Activated CD4-positive, alpha-beta T cell treated with anti-CD3 and anti-CD28 coated beads, Interleukin-2, amount 10 ng/mL, durations not matched to agents 7 days and 5 days (primary cell): ENCODE measurements around the gene NELFB. TPM values are rescaled to one million over a fixed set of nuclear protein-coding genes. Genes with fewer than 3 reads are reported as not detected.

ENCODE experiments used
- CTCF ChIA-PET: fragments of 350-600 bp; sonication (Branson Sonifier 250); formaldehyde crosslinking; loops from one replicate; lab custom pipeline; 2021; ENCODE audit warnings: antibody characterized with exemption; lab: Charles Lee
- POLR2A ChIA-PET: fragments of 350-600 bp; sonication (Branson Sonifier 250); formaldehyde crosslinking; loops from one replicate; lab custom pipeline; 2021; ENCODE audit warnings: antibody characterized with exemption; lab: Charles Lee
- DNase-seq: peaks from one replicate; pipeline ENCODE4 v3.0.0-alpha.2; 2020
- H3K27ac Mint-ChIP-seq: one replicate; pipeline ENCODE4 v1.8.0; 2021; ENCODE audit warnings: mild to moderate bottlenecking, moderate library complexity, mixed read lengths
- H3K27me3 Mint-ChIP-seq: one replicate; pipeline ENCODE4 v1.8.0; 2021; ENCODE audit warnings: mixed read lengths
- H3K36me3 Mint-ChIP-seq: one replicate; pipeline ENCODE4 v1.8.0; 2021; ENCODE audit warnings: low read depth, mixed read lengths
- H3K4me1 Mint-ChIP-seq: one replicate; pipeline ENCODE4 v1.8.0; 2021; ENCODE audit warnings: mixed read lengths
- H3K4me3 Mint-ChIP-seq: one replicate; pipeline ENCODE4 v1.8.0; 2021; ENCODE audit warnings: mild to moderate bottlenecking, moderate library complexity, mixed read lengths
- H3K9me3 Mint-ChIP-seq: one replicate; pipeline ENCODE4 v1.8.0; 2021; ENCODE audit warnings: mixed read lengths
- total RNA-seq, 2 experiments: library from RNA; stranded (reverse); gene quantifications; one replicate each; pipeline ENCODE4 v1.2.3, GENCODE V29; 2021

NELFB gene
- total RNA-seq, 2 experiments from 2014 or later, result 54.1 to 66.6 TPM

- POLR2A ChIA-PET, result no interaction called here
- no peaks in the 10 kb centered on the region for H3K36me3 Mint-ChIP-seq
- CTCF ChIA-PET, result no interaction called here
- H3K27ac Mint-ChIP-seq, result no peak overlapping the region
- H3K9me3 Mint-ChIP-seq, result no peaks in the 10 kb centered on the region
- DNase-seq, result no peak
- H3K27me3 Mint-ChIP-seq, result no peaks in the 10 kb centered on the region
- no peak overlapping the region for H3K4me3 Mint-ChIP-seq
- H3K4me1 Mint-ChIP-seq, result peaks cover 2% of the 10 kb centered on the region
These were observed 56.3 kb downstream of the NELFB start for GRCh38 chr9:137311171-137311985.

- Mint-ChIP-seq H3K4me1 (no peaks in the 10 kb centered on the region), H3K27ac (no peak overlapping the region), H3K36me3 (no peaks in the 10 kb centered on the region), H3K27me3 (peaks cover 3% of the 10 kb centered on the region), H3K4me3 (no peak overlapping the region), H3K9me3 (no peaks in the 10 kb centered on the region)
- DNase-seq, result no peak
- ChIA-PET POLR2A (no interaction called here), CTCF (interaction anchor here (1.6 kb wide), 1 partner anchor 9 kb away, joined by 4 read pairs; no protein-coding TSS in a partner anchor)
These were observed 57.1 kb downstream of the NELFB start for GRCh38 chr9:137311986-137312851.

GRCh38 chr9:137312852-137313325 lies 57.8 kb downstream of the NELFB start:
- H3K27me3 Mint-ChIP-seq, result peaks cover 3% of the 10 kb centered on the region
- no peak overlapping the region for H3K27ac Mint-ChIP-seq

GRCh38 chr9:137313326-137313936 lies 58.3 kb downstream of the NELFB start:
- POLR2A ChIA-PET, result no interaction called here
- no peaks in the 10 kb centered on the region for H3K9me3 Mint-ChIP-seq
- CTCF ChIA-PET, result interaction anchor here (1.0 to 1.6 kb wide), 2 partner anchors 10 to 110 kb away, joined by 3 to 4 read pairs; partner anchors contain the start of genes EXD3 and NOXA1
- H3K36me3 Mint-ChIP-seq, result no peaks in the 10 kb centered on the region
- H3K27ac Mint-ChIP-seq, result no peak overlapping the region
- H3K4me3 Mint-ChIP-seq, result no peak overlapping the region
- no peak for DNase-seq
- no peaks in the 10 kb centered on the region for H3K4me1 Mint-ChIP-seq
- H3K27me3 Mint-ChIP-seq, result peaks cover 3% of the 10 kb centered on the region

More at GRCh38 chr9:137312852-137313325, 57.8 kb downstream of the NELFB start:
- no peaks in the 10 kb centered on the region for H3K36me3 Mint-ChIP-seq
- no peaks in the 10 kb centered on the region for H3K4me1 Mint-ChIP-seq
- no peak overlapping the region for H3K4me3 Mint-ChIP-seq
- no peak for DNase-seq
- ChIA-PET POLR2A (no interaction called here), CTCF (interaction anchor here (1.6 kb wide), 1 partner anchor 9 kb away, joined by 4 read pairs; no protein-coding TSS in a partner anchor)
- no peaks in the 10 kb centered on the region for H3K9me3 Mint-ChIP-seq

GRCh38 chr9:137313956-137314560 lies 58.9 kb downstream of the NELFB start:
- POLR2A ChIA-PET, result no interaction called here
- H3K4me1 Mint-ChIP-seq, result no peaks in the 10 kb centered on the region
- no peak for DNase-seq

GRCh38 chr9:137314561-137315560 lies 59.7 kb downstream of the NELFB start:
- Mint-ChIP-seq H3K36me3 (no peaks in the 10 kb centered on the region), H3K9me3 (no peaks in the 10 kb centered on the region), H3K4me3 (no peak overlapping the region), H3K4me1 (no peaks in the 10 kb centered on the region), H3K27ac (no peak overlapping the region), H3K27me3 (peaks cover 3% of the 10 kb centered on the region)
- CTCF ChIA-PET, result no interaction called here
- DNase-seq, result peak; percentile 5
- POLR2A ChIA-PET, result no interaction called here

More at GRCh38 chr9:137313956-137314560, 58.9 kb downstream of the NELFB start:
- CTCF ChIA-PET, result interaction anchor here (1.0 kb wide), 1 partner anchor 109 kb away, joined by 3 read pairs; the partner anchor contains the start of genes EXD3 and NOXA1
- Mint-ChIP-seq H3K36me3 (no peaks in the 10 kb centered on the region), H3K9me3 (no peaks in the 10 kb centered on the region), H3K27ac (no peak overlapping the region), H3K27me3 (peaks cover 3% of the 10 kb centered on the region), H3K4me3 (no peak overlapping the region)

- ChIA-PET POLR2A (no interaction called here), CTCF (no interaction called here)
- Mint-ChIP-seq H3K9me3 (no peaks in the 10 kb centered on the region), H3K36me3 (no peaks in the 10 kb centered on the region), H3K27me3 (peaks cover 3% of the 10 kb centered on the region), H3K4me3 (no peak overlapping the region), H3K27ac (no peak overlapping the region), H3K4me1 (peaks cover 2% of the 10 kb centered on the region)
- no peak for DNase-seq
These were observed 60.5 kb downstream of the NELFB start for GRCh38 chr9:137315581-137316011.

- peaks cover 3% of the 10 kb centered on the region for H3K27me3 Mint-ChIP-seq
- peaks cover 4% of the 10 kb centered on the region for H3K4me1 Mint-ChIP-seq
- DNase-seq, result peak; percentile 5
- H3K36me3 Mint-ChIP-seq, result no peaks in the 10 kb centered on the region
- H3K4me3 Mint-ChIP-seq, result no peak overlapping the region
- POLR2A ChIA-PET, result no interaction called here
- H3K27ac Mint-ChIP-seq, result no peak overlapping the region
- CTCF ChIA-PET, result interaction anchor here (0.5 to 1.5 kb wide), 2 partner anchors 14 to 159 kb away, joined by 3 to 7 read pairs; partner anchors contain the start of gene NRARP
- H3K9me3 Mint-ChIP-seq, result no peaks in the 10 kb centered on the region
These were observed 61.2 kb downstream of the NELFB start for GRCh38 chr9:137316012-137316981.

GRCh38 chr9:137317021-137317717 lies 62.0 kb downstream of the NELFB start:
- ChIA-PET POLR2A (no interaction called here), CTCF (interaction anchor here (0.6 to 1.5 kb wide), 2 partner anchors 15 to 618 kb away, joined by 3 to 7 read pairs; partner anchors contain the start of gene NRARP)
- peak; percentile 6 for DNase-seq
- no peak overlapping the region for H3K27ac Mint-ChIP-seq
- peaks cover 3% of the 10 kb centered on the region for H3K27me3 Mint-ChIP-seq
- no peaks in the 10 kb centered on the region for H3K36me3 Mint-ChIP-seq
- H3K9me3 Mint-ChIP-seq, result no peaks in the 10 kb centered on the region
- H3K4me1 Mint-ChIP-seq, result peaks cover 7% of the 10 kb centered on the region
- H3K4me3 Mint-ChIP-seq, result no peak overlapping the region
